GM13976 (cell line): Measurements from ENCODE around the gene SPATA25.

ENCODE experiments used
- DNase-seq: peaks from one replicate; pipeline ENCODE4 v3.0.0; 2012; ENCODE audit warnings: low spot score
- in situ Hi-C: fragments of 300-500 bp; cut with MboI; formaldehyde crosslinking; loops from one replicate; pipeline ENCODE4 v1.12.0; 2022; ENCODE audit warnings: low sequenced_read_pairs, mixed read lengths, inconsistent platforms; ENCODE audit not compliant: unreplicated experiment
- TF ChIP-seq, protein P1 (sequence below): IDR thresholded peaks from 2 replicates; pipeline ENCODE4 v1.5.1; 2012; ENCODE audit warnings: borderline replicate concordance, mild to moderate bottlenecking; ENCODE audit not compliant: insufficient read depth; ENCODE audit errors: extremely low read depth, missing control alignments, control extremely low read depth

Gene SPATA25

DNA sequence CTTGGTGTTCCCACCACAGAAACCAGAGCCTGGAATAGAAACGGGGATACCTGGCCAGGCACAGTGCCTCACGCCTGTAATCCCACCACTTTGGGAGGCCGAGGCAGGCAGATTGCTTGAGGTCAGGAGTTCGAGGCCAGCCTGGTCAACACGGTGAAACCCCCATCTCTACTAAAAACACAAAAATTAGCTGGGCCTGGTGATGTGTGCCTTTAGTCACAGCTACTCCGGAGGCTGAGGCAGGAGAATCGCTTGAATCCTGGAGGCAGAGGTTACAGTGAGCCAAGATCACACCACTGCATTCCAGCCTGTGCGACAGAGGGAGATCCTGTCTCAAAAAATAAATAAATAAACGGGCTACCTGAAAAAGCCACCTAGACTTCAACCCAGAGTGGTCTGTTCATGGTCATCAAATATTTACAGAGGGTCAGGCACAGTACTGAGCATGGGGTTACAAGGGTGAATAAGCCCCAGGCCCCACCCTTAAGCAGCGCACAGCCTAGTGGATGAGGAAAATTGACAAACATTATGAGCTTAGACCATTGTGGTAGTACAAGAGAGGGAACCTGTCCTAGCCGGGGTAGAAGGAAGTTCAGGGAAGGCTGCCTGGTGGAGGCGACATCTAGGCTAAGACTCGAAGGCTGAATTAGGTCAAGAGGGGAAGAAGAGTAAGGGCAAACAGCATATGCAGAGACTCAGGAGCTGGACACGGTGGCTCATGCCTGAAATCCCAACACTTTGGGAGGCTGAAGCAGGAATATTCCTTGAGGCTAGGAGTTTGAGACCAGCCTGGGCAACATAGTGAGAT is 39.9 kb upstream of the SPATA25 start:
- in situ Hi-C loops, result no loop called here
- TF ChIP-seq, protein P1, sequence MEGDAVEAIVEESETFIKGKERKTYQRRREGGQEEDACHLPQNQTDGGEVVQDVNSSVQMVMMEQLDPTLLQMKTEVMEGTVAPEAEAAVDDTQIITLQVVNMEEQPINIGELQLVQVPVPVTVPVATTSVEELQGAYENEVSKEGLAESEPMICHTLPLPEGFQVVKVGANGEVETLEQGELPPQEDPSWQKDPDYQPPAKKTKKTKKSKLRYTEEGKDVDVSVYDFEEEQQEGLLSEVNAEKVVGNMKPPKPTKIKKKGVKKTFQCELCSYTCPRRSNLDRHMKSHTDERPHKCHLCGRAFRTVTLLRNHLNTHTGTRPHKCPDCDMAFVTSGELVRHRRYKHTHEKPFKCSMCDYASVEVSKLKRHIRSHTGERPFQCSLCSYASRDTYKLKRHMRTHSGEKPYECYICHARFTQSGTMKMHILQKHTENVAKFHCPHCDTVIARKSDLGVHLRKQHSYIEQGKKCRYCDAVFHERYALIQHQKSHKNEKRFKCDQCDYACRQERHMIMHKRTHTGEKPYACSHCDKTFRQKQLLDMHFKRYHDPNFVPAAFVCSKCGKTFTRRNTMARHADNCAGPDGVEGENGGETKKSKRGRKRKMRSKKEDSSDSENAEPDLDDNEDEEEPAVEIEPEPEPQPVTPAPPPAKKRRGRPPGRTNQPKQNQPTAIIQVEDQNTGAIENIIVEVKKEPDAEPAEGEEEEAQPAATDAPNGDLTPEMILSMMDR, result no peak
- no peak for DNase-seq

DNA sequence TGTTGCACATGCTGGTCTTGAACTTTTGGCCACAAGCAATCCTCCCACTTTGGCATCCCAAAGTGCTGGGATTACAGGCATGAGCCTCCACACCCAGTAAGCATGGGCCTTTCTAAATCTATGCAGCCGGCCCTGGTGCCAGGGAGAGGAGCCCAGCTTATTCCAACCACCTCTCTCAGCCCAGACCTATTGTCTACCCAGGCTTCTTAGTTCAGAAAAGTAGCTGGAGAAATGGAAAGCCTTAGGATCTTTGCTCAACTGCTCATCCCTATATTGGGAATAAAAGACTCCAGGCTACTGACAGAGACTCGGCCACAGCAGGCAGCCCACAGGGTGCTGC is 39.3 kb upstream of the SPATA25 start:
- in situ Hi-C loops, result no loop called here
- TF ChIP-seq, protein P1, result no peak
- DNase-seq, result no peak

DNA sequence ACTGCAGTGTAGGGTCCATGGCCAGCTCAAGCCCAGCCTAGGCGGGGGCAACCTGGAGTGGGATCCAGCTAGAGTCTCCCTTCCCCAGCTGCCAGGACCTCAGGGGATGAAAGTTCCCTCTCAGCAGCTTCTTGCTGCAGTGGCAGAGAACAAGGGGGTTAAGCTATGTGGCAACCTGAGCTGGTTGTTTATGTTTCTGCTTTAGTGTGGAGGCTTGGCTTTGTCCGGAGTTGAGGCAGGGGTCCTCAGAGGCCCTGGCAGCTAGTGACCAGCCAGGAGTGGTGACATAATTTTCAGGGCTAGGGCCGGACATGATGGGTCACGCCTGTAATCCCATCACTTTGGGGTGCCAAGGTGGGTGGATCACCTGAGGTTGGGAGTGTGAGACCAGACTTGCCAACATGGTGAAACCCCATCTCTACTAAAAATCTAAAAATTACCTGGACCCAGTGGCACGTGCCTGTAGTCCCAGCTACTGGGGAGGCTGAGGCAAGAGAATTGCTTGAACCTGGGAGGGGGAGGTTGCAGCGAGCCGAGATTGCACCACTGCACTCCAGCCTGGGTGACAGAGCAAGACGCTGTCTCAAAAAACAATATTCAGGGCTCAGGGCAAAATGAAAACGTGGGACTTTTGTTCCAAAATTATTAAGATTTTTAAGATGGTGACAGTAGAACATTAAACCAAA is 38.5 kb upstream of the SPATA25 start:
- TF ChIP-seq, protein P1, result no peak
- in situ Hi-C loops, result no loop called here
- no peak for DNase-seq

DNA sequence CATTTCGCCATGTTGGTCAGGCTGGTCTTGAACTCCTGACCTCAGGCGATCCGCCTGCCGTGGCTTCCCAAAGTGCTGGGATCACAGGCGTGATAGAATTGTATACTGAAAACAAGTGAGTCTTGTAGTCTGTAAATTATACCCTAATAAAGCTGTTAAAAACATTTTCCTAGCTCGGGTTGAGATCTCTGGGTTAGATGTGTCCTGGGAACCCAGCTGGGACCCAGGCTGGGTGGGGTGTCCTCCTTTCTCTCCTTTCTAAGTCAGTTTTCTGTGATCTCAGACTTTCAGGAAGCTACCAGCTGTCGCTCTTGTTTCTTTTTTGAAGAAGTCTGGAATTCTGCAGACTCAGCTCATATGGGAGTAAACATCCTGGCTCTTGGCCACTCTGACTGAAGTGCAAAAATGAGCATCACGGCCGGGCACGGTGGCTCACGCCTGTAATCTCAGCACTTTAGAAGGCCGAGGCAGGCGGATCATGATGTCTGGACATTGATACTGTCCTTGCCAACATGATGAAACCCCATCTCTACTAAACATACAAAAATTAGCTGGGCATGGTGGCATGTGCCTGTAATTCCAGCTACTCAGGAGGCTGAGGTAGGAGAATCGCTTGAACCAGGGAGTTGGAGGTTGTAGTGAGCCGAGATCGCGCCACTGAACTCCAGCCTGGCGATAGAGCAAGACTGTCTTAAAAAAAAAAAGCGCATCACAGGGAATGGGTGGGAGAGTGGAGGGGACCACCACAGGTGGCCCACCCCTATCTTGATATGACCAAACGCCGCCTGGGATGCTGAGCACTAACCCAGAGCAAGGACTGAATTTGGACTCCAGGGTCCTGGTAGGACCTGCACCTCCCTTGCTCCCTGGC is 37.2 kb upstream of the SPATA25 start:
- in situ Hi-C loops, result no loop called here
- TF ChIP-seq, protein P1, result no peak
- DNase-seq, result no peak

DNA sequence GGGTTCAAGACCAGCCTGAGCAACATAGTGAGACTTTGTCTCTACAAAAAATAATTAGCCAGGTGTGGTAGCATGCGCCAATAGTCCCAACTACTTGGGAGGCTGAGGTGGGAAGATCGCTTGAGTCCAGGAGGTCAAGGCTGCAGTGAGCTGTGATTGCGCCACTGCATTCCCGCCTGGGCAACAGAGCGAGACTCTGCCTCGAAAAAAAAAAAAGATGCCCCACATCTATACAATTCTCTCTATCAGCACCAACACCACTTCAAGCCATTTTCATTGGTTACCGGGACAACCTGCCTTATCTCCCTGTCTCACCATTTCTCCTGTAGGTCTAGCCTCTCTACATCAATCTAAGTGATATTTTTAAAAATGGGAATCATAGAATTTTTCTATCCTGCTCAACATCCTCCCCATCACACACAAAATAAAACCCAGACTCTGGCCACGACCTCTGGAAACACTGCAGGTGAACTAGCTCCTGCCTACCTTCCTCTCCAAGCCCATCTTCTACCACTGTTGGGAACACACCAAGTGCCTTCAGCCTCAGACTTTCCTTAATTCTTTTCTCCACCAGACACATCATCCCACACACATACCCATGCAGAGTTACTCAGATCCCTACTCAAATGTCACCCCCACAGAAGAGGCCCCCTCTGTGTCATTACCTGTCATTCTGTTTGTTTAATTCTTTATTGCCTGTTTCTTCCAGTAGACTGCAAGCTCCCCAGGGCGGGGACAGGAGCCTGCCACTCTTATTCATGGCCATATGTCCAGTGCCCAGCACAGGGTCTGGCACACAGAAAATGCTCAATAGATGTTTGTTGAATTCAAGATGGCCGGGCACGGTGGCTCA is 34.1 kb upstream of the SPATA25 start:
- in situ Hi-C loops, result no loop called here
- no peak for DNase-seq
- TF ChIP-seq, protein P1, result no peak
